ENCODE measurements around the gene VSTM1.

Gene VSTM1

DNA sequence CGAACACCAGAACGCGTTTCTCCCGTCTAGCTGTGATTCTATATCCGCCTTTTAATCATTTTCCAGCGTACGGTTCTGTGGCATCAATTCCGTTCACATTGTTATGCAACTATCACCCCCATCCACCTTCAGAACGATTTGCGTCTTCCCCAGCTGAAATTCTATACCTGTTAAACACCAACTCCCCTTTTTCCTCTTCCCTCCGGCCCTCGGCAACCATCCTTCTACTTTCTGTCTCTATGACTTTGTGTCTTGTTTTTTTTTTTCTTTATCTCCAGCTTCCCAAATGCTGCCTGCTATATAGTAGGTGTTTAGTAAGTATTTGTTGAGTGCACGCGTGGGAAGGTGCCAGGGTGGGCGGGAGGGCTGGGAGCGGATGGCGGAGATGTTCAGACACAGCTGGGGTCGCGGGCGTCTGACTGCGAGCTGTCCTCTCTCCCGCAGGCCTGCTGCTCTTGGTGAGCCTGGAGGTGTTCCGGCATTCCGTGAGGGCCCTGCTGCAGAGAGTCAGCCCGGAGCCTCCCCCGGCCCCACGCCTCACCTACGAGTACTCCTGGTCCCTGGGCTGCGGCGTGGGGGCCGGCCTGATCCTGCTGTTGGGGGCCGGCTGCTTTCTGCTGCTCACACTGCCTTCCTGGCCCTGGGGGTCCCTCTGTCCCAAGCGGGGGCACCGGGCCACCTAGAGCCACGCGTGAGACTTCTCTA lies 52.0 kb downstream of the VSTM1 start:
- DNase-seq (ENCODE audit: low read depth in 2 of 2, low spot score in 1 of 2): no peak

DNA sequence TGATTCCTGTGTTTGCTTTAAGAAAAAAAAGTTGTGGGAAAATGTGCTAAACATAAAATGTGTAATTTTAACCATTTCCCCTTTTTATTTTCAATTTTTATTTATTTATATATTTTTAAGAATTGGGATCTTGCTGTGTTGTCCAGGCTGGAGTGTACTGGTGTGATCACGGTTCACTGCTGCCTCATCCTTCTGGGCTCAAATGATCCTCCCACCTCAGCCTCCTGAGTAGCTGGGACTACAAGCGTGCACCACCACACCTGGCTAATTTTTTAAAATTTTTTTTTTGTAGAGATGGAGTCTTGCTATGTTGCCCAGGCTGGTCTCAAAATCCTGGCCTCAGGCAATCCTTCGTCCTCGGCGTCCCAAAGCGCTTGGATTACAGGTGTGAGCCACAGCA lies 53.2 kb downstream of the VSTM1 start:
- DNase-seq (ENCODE audit: low read depth in 2 of 2, low spot score in 1 of 2): no peak

DNA sequence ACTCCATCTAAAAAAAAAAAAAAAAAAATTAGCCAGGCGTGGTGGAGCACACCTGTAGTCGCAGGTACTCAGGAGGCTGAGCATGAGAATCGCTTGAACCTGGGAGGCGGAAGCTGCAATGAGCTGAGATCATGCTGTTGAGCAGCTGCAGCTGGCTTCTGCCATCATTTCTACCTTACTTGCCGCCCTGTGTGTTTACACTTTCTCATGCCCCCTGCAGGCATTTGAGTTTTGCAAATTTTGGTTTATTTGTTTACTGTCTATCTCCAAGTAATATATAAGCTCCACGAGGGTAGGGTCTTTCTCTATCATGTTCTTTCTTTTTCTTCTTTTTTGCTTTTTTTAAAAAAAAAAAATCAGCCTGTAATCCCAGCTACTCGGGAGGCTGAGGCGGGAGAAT lies 54.3 kb downstream of the VSTM1 start:
- no peak for DNase-seq (ENCODE audit: low read depth in 2 of 2, low spot score in 1 of 2)

DNA sequence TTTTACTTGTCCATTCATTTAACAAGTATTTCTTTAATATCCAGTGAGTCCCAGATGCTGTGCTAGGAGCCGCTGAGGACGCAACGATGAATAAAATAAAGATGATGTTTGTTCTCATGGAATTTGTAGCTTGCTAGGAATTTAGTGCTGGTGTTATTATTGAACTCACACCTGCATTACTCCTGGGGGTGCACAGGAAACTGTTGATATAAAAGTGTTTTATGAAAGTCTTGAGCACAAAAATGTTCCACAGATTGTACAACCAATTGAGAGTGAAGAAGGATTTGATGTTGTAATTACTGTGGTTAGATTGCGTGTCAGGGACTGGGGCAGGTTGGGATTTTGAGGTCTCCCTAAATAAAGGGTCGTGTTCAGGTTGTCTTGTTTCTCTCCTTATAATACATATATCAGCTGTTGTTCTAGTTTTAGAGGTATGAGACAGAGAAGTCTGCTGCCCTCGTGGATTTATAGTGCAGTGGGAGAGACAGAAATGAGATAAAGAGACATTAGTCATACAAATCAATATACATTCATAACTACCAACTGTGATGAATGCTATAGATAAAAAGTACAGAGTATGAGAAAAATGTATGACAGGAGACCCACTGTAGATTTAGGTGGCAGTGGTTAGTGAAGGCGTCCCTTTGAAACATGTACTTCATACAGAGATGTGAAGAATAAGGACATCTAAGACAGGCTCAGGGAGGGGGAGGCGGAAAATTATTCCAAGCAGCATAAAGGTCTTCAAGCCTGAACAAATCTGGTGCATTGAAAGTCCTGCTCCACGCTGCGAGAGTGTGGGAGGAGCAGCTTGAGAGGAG lies 61.0 kb downstream of the VSTM1 start:
- no peak for DNase-seq (ENCODE audit: low read depth in 2 of 2, low spot score in 1 of 2)

DNA sequence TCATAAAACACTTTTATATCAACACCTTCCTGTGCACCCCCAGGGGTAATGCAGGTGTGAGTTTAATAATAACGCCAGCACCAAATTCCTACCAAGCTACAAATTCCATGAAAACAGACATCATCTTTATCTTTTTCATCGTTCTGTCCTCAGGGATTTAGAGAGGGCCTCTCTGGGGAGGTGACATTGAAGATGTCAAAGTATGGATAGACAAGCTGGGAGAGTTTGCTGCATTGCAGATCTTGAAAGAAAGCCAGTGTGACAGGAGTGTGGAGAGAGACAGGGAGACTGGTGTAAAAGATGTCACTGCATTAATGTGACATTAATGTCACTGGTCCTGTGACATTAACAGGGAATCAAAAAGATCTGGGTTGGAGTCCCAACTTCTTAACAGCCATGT lies 62.2 kb downstream of the VSTM1 start:
- no peak for DNase-seq (ENCODE audit: low read depth in 2 of 2, low spot score in 1 of 2)

DNA sequence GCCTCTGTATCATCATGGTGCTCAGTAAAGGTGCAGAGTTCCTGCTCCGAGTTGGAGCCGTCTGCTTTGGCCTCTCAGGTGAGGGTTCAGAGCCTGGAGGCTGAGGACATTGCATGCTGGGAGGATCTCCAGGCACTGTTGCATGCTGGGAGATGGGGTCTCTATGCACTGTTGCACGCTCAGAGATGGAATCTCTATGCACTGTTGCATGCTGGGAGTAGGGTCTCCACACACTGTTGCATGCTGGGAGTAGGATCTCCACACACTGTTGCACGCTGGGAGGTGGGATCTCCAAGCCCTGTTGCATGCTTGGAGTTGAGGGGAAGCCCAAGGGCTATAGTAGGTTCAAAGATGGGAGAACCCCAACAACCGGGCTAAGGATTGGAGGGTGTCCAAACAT lies 64.0 kb downstream of the VSTM1 start:
- no peak for DNase-seq (ENCODE audit: low read depth in 2 of 2, low spot score in 1 of 2)

DNA sequence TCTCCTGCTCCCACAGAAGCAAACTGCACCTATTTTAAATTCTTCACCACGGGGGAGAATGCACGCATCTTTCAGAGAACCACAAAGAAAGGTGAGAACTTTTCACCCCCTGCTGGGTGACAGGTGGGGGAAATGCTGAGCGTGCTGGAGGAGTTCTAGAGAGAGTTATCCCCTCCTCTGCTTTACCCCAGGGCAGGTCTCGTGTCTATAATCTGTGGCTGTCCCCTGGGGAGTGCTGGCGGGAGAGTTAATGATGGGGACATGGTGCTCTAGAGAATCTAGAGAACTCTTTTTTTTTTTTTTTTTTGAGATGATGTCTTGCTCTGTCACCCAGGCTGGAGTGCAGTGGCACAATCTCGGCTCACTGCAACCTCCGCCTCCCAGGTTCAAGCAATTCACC lies 65.5 kb downstream of the VSTM1 start:
- no peak for DNase-seq (ENCODE audit: low read depth in 2 of 2, low spot score in 1 of 2)

DNA sequence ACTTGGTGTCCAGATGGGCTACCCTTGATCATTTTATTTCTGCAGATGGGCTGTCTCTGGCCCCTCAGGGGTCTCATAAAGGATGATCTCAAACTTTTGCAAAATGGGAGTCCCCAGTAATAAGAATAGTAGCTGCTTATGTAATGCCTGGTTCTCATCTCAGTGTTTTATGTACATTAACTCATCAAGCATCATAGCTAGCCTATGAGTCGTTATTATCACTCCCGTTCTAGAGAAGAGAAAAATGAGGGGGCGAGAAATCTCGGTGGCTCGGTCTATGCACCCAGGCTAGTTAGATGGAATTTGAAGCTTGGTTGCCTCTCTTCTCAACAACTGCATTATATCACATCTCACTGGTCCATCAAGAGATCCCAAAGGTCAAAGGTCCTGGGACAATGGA lies 68.9 kb downstream of the VSTM1 start:
- DNase-seq (ENCODE audit: low read depth in 2 of 2, low spot score in 1 of 2): no peak

DNA sequence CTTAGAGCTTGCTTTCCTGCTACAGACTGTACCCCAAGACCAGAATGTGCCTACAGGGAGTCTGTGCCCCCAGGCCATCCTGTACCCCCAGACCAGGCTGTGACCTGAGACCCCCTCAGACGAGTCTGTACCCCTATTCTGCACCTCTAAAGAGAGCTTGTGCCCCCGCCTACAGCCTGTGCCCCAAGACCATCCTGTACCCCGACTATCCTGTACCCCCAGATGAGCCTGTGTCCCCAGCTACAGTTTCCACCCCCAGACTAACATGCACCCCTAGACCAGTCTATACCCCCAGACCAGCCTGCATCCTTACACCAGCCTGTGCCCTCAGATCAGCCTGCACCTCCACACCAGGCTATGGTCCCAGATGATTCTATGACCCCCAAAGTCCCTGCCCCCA lies 70.2 kb downstream of the VSTM1 start:
- DNase-seq (ENCODE audit: low read depth in 2 of 2, low spot score in 1 of 2): no peak

DNA sequence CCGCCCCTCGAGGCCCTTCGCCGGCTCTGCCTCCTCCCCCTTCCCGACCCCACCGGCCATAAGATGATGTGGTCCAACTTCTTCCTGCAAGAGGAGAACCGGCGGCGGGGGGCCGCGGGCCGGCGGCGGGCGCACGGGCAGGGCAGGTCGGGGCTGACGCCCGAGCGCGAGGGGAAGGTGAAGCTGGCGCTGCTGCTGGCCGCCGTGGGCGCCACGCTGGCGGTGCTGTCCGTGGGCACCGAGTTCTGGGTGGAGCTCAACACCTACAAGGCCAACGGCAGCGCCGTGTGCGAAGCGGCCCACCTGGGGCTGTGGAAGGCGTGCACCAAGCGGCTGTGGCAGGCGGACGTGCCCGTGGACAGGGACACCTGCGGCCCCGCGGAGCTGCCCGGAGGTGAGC lies 70.9 kb downstream of the VSTM1 start:
- DNase-seq (ENCODE audit: low read depth in 2 of 2, low spot score in 1 of 2): no peak

DNA sequence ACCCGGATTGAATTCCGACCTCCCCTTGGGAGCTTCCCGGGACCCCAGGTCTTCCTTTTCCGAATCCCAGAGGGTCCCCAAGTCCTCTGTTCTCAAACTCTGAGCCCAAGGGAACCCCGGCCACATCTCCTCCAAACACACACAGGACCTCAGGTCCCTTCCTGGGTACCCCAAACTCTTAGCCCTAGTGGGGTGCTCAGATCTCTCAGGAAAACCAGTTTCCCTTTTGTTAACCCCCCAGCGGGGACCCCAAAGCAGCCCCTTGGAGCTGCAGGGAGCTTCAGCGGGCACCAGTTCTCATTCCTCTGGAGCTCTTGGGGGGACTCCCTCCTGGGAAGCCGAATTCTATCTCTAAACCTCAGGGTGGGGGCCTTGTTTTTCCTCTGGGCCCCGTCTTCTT lies 71.5 kb downstream of the VSTM1 start:
- DNase-seq (ENCODE audit: low read depth in 2 of 2, low spot score in 1 of 2): no peak

DNA sequence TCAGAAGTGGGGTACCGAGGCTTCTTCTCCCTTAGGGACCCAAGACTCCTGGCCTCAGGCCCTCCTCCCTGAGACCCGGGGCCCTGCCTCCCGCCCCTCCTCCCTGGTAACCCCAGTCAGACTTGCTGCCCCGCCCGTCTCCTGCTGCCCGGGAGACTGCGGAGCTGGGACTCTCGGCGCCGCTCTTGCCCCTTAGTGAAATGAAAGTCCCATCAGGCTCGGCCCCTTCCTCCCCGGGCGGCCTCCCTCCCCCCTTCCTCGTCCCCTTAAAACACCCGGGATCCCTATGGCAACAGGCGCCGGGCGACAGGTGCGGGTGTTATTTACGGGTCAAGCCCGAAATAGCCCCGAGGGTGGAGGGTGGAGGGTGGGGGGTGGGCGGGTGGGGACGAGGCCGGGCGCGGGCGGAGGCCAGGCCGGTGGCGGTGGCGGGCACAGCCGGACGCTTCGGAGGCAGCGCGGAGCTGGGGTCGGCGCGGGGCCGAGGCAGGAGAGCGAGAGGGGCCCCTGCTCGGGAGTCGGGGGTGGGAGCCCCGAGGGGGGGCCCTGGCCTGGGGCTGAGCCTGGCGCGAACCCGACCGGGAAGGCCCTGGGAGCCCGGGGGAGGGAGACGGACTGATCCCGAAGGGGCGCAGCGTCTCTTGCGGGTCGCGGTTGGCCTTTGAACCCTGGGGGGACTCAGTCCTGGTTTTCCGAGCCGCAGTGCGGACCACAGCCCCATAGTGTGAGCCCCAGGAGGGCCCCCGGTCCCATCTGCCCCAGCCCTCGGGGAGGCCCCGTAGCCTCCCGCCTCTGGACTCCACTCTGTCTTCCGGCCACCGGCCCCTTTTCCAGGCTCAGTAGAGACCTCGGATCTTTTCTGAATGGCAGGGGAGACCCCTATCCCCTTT lies 72.2 kb downstream of the VSTM1 start, which contains the start of gene CACNG6:
CACNG6 (plus strand) TSS at position 414 of the 890 bp plus-strand sequence. CDS start 1,241 bp downstream, outside the sequence.
- DNase-seq (ENCODE audit: low read depth in 2 of 2, low spot score in 1 of 2): no peak

All from stimulated activated CD8-positive, alpha-beta memory T cell treated with anti-CD3 and anti-CD28 coated beads, Interleukin-4, amount 100 ng/mL, for 4 hours (primary cell).